HepG2 (cell line): Measurements from ENCODE around the gene SEMA3F. TPM values are rescaled to one million over a fixed set of nuclear protein-coding genes. Genes with fewer than 3 reads are reported as not detected.

Experiments
- ATRX ChIP-seq: sonication (generic); formaldehyde crosslinking; IDR thresholded peaks from 2 replicates; pipeline ENCODE4 v1.4.0; 2020; ENCODE audit warnings: missing genetic modification reagents, borderline replicate concordance
- BHLHE40 ChIP-seq: IDR thresholded peaks from 2 replicates; pipeline ENCODE4 v1.6.1; 2011; ENCODE audit warnings: low read length, improper control_type of control experiment
- EED ChIP-seq: sonication (generic); formaldehyde crosslinking; IDR thresholded peaks from 2 replicates; pipeline ENCODE4 v1.5.0; 2020; ENCODE audit warnings: mild to moderate bottlenecking, missing genetic modification reagents
- ELF3 ChIP-seq: IDR thresholded peaks from 2 replicates; pipeline ENCODE4 v1.6.1; 2016; ENCODE audit warnings: missing genetic modification reagents, missing compliant biosample characterization
- FOSL1 ChIP-seq: sonication (generic); formaldehyde crosslinking; IDR thresholded peaks from 2 replicates; pipeline ENCODE4 v1.9.0; 2021; ENCODE audit warnings: missing genetic modification reagents, borderline replicate concordance
- HNF4A ChIP-seq: sonication (generic); formaldehyde crosslinking; IDR thresholded peaks from 2 replicates; pipeline ENCODE4 v1.4.0; 2020; ENCODE audit warnings: missing genetic modification reagents
- NFATC3 ChIP-seq: sonication (generic); formaldehyde crosslinking; IDR thresholded peaks from 2 replicates; pipeline ENCODE4 v1.5.1; 2020; ENCODE audit warnings: mild to moderate bottlenecking, missing genetic modification reagents
- NR1H2 ChIP-seq: sonication (generic); formaldehyde crosslinking; IDR thresholded peaks from 2 replicates; pipeline ENCODE4 v1.8.1; 2022; ENCODE audit warnings: low read depth, missing genetic modification reagents, borderline replicate concordance
- PHF21A ChIP-seq: sonication (generic); formaldehyde crosslinking; IDR thresholded peaks from 2 replicates; pipeline ENCODE4 v1.5.0; 2020; ENCODE audit warnings: mild to moderate bottlenecking, missing genetic modification reagents
- TBX2 ChIP-seq: sonication (generic); formaldehyde crosslinking; IDR thresholded peaks from 2 replicates; pipeline ENCODE4 v1.5.0; 2020; ENCODE audit warnings: missing genetic modification reagents, mild to moderate bottlenecking, borderline replicate concordance
- TMF1 ChIP-seq: sonication (generic); formaldehyde crosslinking; IDR thresholded peaks from 2 replicates; pipeline ENCODE4 v1.8.1; 2022; ENCODE audit warnings: low read depth, missing genetic modification reagents
- XBP1 ChIP-seq: sonication (generic); formaldehyde crosslinking; IDR thresholded peaks from 2 replicates; pipeline ENCODE4 v1.5.0; 2020; ENCODE audit warnings: missing genetic modification reagents
- ZNF335 ChIP-seq: sonication (generic); formaldehyde crosslinking; IDR thresholded peaks from 2 replicates; pipeline ENCODE4 v1.4.0; 2020; ENCODE audit warnings: missing genetic modification reagents
- ZNF510 ChIP-seq: sonication (generic); formaldehyde crosslinking; IDR thresholded peaks from 2 replicates; pipeline ENCODE4 v1.4.0; 2020; ENCODE audit warnings: low read depth, mild to moderate bottlenecking, missing genetic modification reagents
- ZNF629 ChIP-seq: sonication (generic); formaldehyde crosslinking; conservative IDR thresholded peaks from 2 replicates; pipeline ENCODE4 v1.5.0; 2020; ENCODE audit warnings: missing genetic modification reagents
- ZNF891 ChIP-seq: sonication (generic); formaldehyde crosslinking; IDR thresholded peaks from 2 replicates; pipeline ENCODE4 v1.5.0; 2020; ENCODE audit warnings: mild to moderate bottlenecking, missing genetic modification reagents
- polyA plus RNA-seq, 8 experiments: library from polyadenylated mRNA; depleted of rRNA in 3 of 8; stranded (reverse) in 7 of 8; unstranded in 1 of 8; fragments of >200 nt; fragmentation: Illumina TruSeq in 4 of 8; extraction: Trizol in 4 of 8; gene quantifications; 2 replicates each; pipeline versions ENCODE4 v1.2.1 to v1.2.3, GENCODE V29; 2011 to 2016; ENCODE audit warnings: low read depth in 4 of 8, missing spikeins in 1 of 8, mixed read lengths in 1 of 8; ENCODE audit not compliant: insufficient read depth in 1 of 8
- total RNA-seq, 5 experiments: library from RNA; depleted of rRNA; stranded (reverse); fragments of >200 nt; fragmentation: Illumina TruSeq; extraction: Trizol; gene quantifications; 2 replicates each; pipeline ENCODE4 v1.2.3, GENCODE V29; 2016; ENCODE audit warnings: low read depth in 1 of 5
- TF ChIP-seq, protein P1 (sequence below), 2 experiments: sonication (generic) in 1 of 2; formaldehyde crosslinking in 1 of 2; IDR thresholded peaks; 2 replicates each; pipeline versions ENCODE4 v1.4.0 to v1.6.1; 2016 to 2020; ENCODE audit warnings: borderline replicate concordance in 1 of 2, low read depth in 1 of 2, mild to moderate bottlenecking in 1 of 2, missing genetic modification reagents in 1 of 2
- TF ChIP-seq, protein P2 (sequence below): sonication (generic); formaldehyde crosslinking; IDR thresholded peaks from 2 replicates; pipeline ENCODE4 v1.5.1; 2020; ENCODE audit warnings: missing genetic modification reagents, mild to moderate bottlenecking, borderline replicate concordance
- TF ChIP-seq, protein P3 (sequence below): sonication (generic); formaldehyde crosslinking; conservative IDR thresholded peaks from 2 replicates; pipeline ENCODE4 v1.4.0; 2020; ENCODE audit warnings: mild to moderate bottlenecking, missing genetic modification reagents, moderate library complexity

The SEMA3F gene
- total and polyA plus RNA-seq, 2 of the 13 experiments (the other 11 are each of a cell fraction or from before 2014, with no cell fraction given), result 7.6 to 17.2 TPM

DNA sequence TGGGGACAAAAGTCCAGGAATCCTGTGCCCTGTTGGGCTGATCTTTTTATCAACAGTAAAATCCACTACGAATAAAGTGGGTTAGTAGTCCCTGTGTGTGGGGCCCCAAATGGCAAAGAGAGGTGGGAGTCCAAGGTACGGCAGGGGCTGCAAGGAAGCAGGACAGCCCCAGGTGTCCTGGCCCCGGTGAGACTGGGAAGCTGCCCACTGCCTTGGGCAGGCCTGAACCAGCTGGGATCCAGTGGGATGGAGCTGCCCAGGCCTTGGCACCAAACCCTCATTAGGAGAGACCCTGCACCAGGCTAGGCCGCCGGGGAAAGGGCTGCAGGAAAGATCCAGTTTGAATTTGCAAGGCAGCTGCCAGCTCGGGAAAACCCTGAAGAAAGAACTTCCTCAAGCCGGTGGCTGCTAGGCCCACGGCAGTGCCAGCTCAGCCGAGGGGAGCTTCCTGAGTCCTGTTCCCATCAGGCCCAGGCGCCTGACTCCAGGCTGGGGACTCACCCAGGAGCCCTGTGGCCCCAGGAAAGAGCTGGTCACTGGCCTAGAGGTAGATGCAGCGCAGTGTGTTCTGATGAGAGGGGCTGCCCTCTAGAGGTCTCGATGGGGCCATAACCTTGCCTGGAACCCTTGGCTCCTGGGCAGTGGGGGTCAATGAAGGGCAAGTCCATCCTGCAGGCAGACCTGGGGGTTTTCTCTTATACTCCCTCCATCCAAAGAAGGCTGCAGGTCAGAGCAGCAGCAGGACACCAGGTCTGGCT is 66.5 kb downstream of the SEMA3F start (continued):
- TF ChIP-seq, protein P1, sequence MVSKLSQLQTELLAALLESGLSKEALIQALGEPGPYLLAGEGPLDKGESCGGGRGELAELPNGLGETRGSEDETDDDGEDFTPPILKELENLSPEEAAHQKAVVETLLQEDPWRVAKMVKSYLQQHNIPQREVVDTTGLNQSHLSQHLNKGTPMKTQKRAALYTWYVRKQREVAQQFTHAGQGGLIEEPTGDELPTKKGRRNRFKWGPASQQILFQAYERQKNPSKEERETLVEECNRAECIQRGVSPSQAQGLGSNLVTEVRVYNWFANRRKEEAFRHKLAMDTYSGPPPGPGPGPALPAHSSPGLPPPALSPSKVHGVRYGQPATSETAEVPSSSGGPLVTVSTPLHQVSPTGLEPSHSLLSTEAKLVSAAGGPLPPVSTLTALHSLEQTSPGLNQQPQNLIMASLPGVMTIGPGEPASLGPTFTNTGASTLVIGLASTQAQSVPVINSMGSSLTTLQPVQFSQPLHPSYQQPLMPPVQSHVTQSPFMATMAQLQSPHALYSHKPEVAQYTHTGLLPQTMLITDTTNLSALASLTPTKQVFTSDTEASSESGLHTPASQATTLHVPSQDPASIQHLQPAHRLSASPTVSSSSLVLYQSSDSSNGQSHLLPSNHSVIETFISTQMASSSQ (IDR thresholded peaks at IDR 0.05; ENCODE audit: low read depth), result no peak
- TF ChIP-seq, protein P1 (CRISPR knock-in tag; IDR thresholded peaks at IDR 0.05; ENCODE audit: borderline replicate concordance), result peak; percentile 38; the same call in 1 of the 2 replicates
- no peak for TF ChIP-seq NFATC3 (CRISPR knock-in tag)
- no peak for TF ChIP-seq ATRX (CRISPR knock-in tag)
- TF ChIP-seq ZNF510, result peak; percentile 66; the same call in 1 of the 2 replicates
- TF ChIP-seq TBX2, result peak; percentile 18; the same call in 1 of the 2 replicates
- peak; percentile 52; the same call in 1 of the 2 replicates for TF ChIP-seq EED
- 0 out of 2 replicates have a peak, but pooled peaks have one; percentile 31 for TF ChIP-seq ZNF629
- TF ChIP-seq, protein P2, sequence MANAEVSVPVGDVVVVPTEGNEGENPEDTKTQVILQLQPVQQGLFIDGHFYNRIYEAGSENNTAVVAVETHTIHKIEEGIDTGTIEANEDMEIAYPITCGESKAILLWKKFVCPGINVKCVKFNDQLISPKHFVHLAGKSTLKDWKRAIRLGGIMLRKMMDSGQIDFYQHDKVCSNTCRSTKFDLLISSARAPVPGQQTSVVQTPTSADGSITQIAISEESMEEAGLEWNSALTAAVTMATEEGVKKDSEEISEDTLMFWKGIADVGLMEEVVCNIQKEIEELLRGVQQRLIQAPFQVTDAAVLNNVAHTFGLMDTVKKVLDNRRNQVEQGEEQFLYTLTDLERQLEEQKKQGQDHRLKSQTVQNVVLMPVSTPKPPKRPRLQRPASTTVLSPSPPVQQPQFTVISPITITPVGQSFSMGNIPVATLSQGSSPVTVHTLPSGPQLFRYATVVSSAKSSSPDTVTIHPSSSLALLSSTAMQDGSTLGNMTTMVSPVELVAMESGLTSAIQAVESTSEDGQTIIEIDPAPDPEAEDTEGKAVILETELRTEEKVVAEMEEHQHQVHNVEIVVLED (CRISPR knock-in tag), result peak; percentile 50; the same call in 1 of the 2 replicates
- TF ChIP-seq XBP1 (CRISPR knock-in tag), result 0 out of 2 replicates have a peak, but pooled peaks have one; percentile 45
- TF ChIP-seq HNF4A, result peak; percentile 65
- TF ChIP-seq TMF1 (CRISPR knock-in tag), result 0 out of 2 replicates have a peak, but pooled peaks have one; percentile 61
- peak; percentile 86; the same call in 1 of the 2 replicates for TF ChIP-seq NR1H2 (CRISPR knock-in tag)
- TF ChIP-seq ELF3, result peak; percentile 49; the same call in 1 of the 2 replicates
- TF ChIP-seq ZNF891 (CRISPR knock-in tag), result peak; percentile 58
- TF ChIP-seq, protein P3, sequence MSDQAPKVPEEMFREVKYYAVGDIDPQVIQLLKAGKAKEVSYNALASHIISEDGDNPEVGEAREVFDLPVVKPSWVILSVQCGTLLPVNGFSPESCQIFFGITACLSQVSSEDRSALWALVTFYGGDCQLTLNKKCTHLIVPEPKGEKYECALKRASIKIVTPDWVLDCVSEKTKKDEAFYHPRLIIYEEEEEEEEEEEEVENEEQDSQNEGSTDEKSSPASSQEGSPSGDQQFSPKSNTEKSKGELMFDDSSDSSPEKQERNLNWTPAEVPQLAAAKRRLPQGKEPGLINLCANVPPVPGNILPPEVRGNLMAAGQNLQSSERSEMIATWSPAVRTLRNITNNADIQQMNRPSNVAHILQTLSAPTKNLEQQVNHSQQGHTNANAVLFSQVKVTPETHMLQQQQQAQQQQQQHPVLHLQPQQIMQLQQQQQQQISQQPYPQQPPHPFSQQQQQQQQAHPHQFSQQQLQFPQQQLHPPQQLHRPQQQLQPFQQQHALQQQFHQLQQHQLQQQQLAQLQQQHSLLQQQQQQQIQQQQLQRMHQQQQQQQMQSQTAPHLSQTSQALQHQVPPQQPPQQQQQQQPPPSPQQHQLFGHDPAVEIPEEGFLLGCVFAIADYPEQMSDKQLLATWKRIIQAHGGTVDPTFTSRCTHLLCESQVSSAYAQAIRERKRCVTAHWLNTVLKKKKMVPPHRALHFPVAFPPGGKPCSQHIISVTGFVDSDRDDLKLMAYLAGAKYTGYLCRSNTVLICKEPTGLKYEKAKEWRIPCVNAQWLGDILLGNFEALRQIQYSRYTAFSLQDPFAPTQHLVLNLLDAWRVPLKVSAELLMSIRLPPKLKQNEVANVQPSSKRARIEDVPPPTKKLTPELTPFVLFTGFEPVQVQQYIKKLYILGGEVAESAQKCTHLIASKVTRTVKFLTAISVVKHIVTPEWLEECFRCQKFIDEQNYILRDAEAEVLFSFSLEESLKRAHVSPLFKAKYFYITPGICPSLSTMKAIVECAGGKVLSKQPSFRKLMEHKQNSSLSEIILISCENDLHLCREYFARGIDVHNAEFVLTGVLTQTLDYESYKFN (CRISPR knock-in tag), result peak; percentile 66
- TF ChIP-seq PHF21A (CRISPR knock-in tag), result peak; percentile 64; the same call in 1 of the 2 replicates
- 0 out of 2 replicates have a peak, but pooled peaks have one; percentile 3 for TF ChIP-seq FOSL1 (CRISPR knock-in tag)
- TF ChIP-seq ZNF335 (CRISPR knock-in tag), result 0 out of 2 replicates have a peak, but pooled peaks have one; percentile 16
- no peak for TF ChIP-seq BHLHE40
